GM12864 (cell line): ENCODE results near the gene DUSP7.

Experiments used
- DNase-seq: peaks from one replicate; pipeline ENCODE4 v3.0.0-alpha.2; 2011; ENCODE audit warnings: low read depth
- H3K4me3 ChIP-seq: 2 replicates; pipeline ENCODE4 v1.5.1; 2011; ENCODE audit warnings: mild to moderate bottlenecking, low read depth, low read length, control low read depth
- TF ChIP-seq, protein P1 (sequence below): IDR thresholded peaks from 2 replicates; pipeline ENCODE4 v1.5.1; 2011; ENCODE audit warnings: low read depth, mild to moderate bottlenecking, moderate library complexity, low read length, control low read depth, inconsistent platforms; ENCODE audit errors: missing control alignments

Gene DUSP7

DNA sequence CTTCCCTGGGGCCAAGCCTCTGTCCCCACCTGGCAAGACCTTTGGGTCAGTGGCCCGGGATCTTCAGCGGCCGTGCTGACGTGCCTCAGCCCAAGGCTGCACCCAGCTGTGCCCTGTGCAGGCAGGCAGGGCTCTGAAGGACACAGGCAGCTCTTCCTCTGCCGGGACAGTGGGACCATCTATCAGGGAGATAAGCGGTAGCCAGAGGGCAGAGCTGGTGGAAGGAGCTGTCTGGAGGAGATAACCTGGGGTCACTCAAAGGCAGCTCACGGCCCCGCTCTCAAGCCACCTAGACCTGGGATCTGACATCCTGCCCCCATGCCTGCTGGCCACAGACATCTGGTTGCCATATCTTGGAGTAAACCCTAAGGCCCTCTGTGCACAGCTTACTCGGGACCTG lies 27.3 kb downstream of the DUSP7 start:
- no peak overlapping the region for H3K4me3 ChIP-seq
- TF ChIP-seq, protein P1, sequence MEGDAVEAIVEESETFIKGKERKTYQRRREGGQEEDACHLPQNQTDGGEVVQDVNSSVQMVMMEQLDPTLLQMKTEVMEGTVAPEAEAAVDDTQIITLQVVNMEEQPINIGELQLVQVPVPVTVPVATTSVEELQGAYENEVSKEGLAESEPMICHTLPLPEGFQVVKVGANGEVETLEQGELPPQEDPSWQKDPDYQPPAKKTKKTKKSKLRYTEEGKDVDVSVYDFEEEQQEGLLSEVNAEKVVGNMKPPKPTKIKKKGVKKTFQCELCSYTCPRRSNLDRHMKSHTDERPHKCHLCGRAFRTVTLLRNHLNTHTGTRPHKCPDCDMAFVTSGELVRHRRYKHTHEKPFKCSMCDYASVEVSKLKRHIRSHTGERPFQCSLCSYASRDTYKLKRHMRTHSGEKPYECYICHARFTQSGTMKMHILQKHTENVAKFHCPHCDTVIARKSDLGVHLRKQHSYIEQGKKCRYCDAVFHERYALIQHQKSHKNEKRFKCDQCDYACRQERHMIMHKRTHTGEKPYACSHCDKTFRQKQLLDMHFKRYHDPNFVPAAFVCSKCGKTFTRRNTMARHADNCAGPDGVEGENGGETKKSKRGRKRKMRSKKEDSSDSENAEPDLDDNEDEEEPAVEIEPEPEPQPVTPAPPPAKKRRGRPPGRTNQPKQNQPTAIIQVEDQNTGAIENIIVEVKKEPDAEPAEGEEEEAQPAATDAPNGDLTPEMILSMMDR: no peak
- DNase-seq: no peak

DNA sequence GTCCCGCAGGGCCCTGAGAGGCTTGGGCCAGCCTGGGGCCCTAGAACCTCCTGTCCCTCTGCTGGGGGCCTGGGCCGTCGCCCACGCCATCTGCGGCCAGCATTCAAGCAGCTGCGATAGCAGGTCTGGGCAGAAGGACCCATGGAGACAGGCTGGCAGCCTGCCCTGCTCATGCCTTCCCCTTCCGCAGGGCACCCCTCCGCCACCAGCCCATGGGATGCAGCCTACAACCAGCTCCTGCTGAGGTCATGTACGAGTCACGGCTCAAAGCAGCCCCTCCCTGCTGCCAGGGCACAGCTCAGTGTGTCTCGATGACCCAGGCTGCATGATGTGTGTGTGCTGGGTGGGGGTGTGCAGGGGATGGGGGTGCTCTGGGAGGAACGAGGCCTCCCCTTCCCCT lies 27.8 kb downstream of the DUSP7 start:
- no peak overlapping the region for H3K4me3 ChIP-seq
- TF ChIP-seq, protein P1: no peak
- DNase-seq: no peak

DNA sequence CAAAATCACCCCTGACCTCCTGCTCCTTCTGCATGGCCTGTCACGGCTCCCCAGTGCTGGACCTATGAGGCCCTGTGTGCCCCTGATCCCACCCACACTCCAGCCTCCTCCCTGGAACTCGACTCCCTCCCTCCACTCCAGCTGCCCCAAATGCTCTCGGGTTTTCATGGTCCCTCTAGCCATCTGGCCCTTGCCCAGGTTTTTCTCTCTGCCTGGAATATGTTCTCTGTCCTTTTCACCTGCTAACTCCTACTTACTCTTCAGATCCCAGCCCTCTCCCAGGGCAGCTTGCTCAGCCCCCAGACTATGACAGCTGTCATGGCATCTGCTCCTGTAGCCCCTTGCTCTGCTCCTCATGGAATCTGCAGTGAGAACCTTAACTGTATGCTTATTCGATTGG lies 30.3 kb downstream of the DUSP7 start:
- TF ChIP-seq, protein P1: no peak
- no peak for DNase-seq
- no peak overlapping the region for H3K4me3 ChIP-seq

DNA sequence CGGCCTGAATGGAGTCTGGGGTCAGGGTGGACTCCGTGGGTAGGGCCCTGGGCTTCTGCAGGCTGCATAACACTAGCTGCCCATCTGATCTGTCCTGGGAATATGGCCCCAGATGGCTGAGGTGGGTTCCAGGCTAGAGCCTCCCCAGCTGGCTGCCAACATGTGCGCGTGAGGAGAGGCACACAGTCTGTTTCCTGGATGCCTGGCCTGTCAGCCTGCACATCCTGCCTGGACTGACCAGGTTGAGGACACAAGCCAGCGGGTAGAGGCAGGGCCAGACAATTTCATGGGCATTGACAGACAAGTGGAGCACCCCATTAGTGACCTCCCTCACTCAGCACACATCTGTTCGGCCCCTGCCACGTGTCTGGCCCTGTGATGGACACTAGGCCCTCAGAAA lies 30.9 kb downstream of the DUSP7 start:
- no peak for DNase-seq
- H3K4me3 ChIP-seq: no peak overlapping the region
- TF ChIP-seq, protein P1: no peak

DNA sequence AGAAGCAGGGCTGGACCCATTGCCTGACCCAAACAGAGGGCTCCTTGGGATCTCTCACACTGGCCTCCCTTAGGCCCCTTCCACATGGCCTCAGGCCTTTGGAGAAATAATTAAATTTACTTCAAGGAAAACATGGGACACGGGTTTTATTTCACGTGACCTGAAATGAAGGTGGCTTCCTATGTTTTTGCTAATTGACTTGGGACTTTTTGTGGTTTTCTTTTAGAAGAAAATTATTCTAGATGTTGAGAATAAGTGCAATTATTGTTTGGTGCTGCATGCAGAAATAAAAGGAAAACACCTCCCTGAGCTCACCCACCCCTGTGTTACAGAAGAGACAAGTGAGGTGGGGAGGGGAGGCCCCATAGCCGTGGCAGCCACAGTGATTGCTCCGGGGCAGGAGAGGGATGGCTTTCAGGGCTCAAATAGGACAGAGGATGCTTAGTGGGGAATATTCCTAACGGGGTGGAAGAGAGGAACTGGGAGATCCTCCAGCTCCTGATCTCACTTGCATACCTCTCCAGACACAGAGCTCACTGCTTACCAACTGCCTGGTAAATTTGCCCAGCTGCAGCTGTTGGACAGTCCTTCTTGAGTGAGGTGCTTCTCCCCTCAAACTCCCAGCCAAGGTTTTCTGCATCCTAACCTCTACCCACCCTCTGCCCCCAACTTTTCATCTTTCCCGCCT lies 31.5 kb downstream of the DUSP7 start:
- no peak for DNase-seq
- H3K4me3 ChIP-seq: no peak overlapping the region
- TF ChIP-seq, protein P1: no peak

DNA sequence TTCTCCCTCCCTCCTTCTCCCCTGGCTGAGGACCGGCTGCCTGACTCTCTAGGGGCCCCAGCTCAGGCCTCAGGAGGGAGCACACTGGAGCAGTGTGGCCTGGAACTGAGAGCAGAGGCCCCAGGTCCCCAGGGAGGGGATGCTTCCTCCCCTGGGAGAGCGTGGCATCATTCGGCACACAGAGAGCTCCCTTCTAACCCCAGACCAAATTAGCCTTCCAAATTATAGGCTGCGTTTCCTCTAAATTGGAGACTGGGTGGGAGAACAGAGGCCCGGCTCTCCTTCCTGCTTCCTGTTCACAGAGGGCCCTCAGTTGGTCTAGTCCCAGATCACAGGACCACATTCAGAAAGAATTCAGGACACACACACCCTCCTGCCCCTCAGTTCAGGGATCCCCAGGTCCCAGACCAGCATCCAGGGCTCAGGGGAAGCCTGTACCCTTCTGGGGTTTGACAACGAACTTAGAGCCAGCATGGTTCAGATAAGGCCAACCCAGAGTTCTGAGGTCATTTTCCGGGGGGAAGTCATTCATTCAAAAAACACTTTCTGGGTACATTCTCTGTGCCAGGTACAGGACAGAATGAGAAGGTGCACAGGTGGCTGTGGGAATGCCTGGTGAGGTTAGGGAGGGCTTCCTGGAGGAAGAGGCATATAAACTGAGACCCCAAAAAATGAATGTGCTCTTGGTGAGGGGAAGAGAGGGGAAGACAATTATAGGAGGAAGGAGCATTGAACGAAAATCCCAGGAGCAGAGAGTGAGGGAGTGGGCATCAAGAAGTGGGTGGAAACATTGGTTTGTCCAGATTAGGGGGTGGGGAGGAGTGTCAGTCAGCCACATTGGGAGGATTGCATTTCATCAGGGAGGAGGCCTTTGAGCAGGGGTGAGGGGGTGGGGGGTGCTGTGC lies 32.3 kb downstream of the DUSP7 start:
- H3K4me3 ChIP-seq: no peak overlapping the region
- TF ChIP-seq, protein P1: no peak
- DNase-seq: no peak
